Fibroblast of gingiva (primary cell): Measurements from ENCODE around the gene USP20.

ENCODE experiments used
- DNase-seq: peaks from one replicate; pipeline ENCODE4 v3.0.0-alpha.2; 2011; ENCODE audit warnings: low read depth

The USP20 gene

GRCh38 chr9:129857207-129857606, 21.9 kb downstream of the USP20 start:
- DNase-seq = no peak

- DNase-seq = no peak
Measured at GRCh38 chr9:129858167-129858962, 23.1 kb downstream of the USP20 start.

DNA sequence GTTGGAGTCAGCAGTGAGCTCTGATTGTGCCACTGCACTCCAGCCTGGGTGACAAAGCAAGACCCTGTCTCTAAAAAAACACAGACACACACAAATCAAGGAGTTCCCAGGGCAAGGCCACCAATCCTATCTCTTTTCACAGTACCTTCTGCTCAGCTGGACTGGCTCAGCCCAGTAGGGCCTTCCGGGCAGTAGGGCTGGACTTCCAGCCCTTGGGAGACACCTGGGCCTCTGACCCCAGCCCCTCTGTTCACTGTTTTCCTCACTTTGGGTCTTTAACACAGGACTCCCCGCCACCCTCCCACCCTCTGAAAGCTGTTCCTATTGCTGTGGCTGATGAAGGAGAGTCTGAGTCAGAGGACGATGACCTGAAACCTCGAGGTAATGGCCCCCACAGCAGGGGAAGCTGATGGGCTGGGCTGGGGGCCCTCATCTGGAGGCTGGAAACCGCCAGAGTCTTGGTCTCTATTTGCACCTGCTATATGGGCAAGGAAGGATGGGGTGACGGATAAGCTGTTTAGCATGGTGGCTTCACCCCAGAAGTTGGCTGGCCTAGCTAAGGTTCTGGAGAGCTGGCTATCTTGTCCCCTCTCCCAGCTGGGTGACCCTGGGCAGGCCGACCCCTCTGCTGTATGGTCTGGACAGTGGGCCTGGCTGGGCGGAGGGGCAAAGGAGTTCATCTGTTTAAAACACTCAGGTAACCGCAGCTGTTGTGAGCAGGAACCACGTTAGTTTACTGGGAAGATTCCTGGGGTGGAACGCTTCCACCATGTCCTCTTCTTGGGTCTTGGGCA, 25.6 kb downstream of the USP20 start:
- DNase-seq = no peak

GRCh38 chr9:129861447-129861827, 26.2 kb downstream of the USP20 start:
- no peak for DNase-seq

GRCh38 chr9:129863059-129863690, 27.9 kb downstream of the USP20 start:
- DNase-seq = no peak

DNA sequence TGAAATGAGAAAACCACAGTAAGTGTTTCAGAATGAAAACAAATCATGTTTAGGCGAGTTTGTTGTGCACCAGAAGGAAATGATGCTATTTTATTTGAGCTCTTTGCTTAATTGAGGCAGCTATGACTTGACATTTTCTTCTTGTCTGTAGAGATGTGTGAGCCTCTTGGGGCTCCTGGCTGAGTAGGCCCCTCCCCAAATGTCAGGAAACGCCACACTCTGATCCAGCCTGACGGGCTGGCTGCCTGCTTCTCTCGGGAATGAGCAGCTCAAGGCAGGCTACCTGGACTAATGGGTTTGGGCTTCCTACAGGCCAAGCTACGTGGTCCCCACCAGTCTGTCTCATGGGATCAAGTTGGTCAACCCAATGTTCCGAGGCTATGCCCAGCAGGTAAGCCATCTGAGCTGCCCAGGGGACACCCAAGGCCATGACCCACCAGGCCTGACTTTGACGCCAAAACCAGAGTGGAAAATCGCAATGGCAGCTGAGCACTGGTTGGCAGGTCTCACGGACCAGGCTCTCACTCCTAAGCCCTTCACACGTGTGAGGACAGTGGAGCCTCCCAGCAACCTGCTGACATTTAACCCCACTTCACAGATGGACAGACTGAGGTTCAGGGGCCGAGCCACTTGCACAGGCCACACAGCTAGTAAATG, 29.9 kb downstream of the USP20 start:
- DNase-seq = no peak

DNA sequence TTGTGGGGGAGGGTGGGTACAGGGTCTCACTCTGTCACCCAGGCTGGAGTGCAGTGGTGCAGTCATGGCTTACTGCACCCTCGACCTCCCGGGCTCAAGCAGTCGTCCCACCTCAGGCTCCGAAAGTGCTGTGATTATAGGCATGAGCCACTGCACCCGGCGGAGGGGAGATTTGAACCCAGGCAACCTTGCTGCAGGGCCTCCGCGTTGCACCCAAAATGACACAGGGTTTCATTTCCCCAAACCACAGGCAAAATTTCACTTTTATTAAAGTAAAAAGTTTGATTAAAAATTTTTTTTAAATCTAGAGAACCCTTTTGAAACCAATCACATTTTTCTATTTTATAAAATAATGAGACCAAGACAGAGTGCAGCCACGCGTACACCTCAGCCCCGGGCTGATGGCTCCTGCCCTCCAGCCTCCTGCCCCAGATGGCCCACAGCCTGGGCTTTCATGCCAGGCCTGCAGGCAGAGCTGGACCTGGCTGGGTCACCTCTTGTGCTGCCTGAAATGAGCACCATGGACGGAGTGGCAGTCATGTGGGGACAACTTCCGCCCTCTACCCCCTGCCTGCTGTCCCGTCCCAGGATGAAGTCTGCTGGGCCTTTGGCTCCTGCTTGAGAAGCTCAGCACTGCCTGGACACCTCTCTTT, 30.5 kb downstream of the USP20 start:
- DNase-seq = no peak

DNA sequence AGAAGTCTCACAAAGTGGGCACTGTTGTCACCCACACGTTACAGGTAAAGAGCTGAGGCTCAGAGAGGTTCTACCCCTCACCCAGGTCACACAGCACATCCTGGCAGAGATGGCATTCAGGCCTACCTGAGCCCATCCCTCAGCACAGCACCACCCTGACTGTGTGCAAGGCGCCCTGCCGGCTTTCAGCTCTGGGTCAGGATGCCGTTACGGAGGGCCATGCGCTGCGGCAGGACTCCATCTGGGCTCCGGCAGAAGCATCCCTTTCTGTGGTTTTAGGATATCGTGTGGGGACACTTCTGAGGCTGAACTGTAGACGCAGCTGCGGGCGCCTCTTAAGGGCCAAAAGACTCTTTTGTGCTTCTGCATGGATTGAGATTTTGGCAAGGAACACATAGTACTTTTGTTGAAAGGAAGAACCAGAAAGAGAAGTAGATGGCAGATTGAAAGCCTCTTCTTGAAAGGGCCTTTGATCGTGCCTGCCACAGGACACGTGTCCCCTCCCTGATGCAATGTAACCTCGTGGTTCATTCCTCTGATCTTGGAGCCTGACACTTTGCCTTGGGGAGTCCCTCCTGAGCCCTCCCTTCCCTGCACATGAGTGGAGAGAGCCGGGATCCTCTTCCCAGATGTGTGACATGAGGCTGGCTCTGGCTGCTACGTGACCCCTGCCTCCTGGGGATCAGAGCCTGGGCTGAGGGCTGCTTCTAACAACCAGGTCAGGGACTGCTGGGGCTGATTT, 31.3 kb downstream of the USP20 start:
- no peak for DNase-seq

DNA sequence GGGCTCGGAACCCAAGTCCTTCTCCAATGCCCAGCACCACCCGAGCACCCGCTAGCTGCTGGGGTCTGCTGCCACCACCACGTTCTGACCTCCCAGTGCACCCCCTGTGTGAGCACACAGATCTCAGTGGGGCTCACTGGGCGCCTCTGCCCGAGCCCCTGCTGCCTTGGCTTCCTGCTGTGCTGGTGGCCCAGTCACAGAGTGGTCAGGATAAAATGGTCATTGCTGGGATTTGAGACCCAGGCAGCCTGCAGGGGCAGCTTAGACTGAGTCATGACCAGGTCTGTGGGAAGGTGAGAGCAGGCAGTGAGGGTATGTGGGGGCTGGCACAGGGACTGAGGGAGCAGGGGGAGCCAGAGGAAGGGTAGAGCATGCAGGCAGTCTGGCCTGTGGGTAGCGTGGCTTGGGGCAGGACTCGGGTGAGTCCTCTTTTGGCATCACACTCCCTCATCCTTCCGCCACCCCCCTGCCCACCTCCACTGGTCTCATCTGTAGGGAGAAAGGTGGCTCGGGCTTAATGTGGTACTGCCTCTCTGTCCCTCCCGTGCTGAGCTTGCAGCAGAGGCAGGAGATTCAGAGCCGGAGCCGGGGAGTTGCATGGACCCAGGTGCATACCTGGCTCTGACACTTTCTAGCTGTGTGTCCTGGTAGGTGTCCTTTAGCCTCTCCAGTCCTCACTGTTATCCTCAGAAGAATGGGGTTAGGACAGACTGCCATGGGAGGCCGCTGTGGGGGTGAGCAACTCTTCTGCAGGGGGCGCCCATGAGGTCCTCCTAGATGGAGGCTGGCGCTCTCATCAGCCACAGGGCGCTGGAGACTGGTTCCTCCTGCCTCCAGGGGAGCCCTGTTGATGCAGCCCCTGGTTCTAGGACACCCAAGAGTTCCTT, 32.1 kb downstream of the USP20 start:
- DNase-seq = no peak

DNA sequence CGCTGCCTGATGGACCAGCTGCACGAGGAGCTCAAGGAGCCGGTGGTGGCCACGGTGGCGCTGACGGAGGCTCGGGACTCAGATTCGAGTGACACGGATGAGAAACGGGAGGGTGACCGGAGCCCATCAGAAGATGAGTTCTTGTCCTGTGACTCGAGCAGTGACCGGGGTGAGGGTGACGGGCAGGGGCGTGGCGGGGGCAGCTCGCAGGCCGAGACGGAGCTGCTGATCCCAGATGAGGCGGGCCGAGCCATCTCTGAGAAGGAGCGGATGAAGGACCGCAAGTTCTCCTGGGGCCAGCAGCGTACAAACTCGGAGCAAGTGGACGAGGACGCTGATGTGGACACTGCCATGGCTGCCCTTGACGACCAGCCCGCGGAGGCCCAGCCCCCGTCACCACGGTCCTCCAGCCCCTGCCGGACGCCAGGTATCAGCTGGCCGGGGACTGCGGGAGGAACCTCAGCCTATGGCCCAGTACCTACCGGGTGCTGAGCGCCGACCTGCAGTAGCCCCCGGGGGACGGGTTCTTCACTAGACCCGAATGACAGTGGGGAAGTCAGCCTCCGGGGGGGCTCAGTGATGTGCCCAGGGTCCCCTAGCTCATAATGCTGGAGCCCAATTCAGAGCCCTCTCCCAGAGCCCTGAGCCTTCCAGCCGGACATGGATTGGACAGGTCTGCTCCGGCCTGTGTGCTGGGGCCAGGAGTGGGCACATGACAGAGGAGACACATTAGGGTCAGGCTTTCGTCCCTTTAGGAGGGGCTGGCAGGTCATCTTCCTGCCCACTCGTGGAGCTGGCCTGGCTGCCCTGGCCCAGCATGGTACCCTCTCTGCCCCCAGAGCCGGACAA, 33.0 kb downstream of the USP20 start:
- no peak for DNase-seq

DNA sequence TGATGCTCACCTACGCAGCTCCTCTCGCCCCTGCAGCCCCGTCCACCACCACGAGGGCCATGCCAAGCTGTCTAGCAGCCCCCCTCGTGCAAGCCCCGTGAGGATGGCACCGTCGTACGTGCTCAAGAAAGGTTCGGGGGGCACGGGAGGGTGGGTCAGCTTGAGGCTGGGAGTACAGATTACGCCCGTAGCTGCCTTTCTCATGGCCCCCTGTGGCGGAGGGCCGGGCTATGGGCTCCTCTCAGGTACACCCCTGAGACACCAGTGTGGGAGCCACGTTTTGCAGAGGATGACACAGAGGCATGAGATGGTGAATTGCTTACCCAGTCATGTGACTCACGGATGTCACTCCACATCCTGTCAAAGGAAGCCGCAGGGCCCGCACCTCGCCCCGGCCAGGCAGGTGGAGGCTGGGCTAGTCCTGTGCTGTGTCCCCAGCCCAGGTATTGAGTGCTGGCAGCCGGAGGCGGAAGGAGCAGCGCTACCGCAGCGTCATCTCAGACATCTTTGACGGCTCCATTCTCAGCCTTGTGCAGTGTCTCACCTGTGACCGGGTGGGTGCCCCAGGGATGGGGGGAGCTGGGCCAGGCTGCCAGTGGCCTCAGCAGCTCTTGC, 33.7 kb downstream of the USP20 start:
- DNase-seq = no peak

DNA sequence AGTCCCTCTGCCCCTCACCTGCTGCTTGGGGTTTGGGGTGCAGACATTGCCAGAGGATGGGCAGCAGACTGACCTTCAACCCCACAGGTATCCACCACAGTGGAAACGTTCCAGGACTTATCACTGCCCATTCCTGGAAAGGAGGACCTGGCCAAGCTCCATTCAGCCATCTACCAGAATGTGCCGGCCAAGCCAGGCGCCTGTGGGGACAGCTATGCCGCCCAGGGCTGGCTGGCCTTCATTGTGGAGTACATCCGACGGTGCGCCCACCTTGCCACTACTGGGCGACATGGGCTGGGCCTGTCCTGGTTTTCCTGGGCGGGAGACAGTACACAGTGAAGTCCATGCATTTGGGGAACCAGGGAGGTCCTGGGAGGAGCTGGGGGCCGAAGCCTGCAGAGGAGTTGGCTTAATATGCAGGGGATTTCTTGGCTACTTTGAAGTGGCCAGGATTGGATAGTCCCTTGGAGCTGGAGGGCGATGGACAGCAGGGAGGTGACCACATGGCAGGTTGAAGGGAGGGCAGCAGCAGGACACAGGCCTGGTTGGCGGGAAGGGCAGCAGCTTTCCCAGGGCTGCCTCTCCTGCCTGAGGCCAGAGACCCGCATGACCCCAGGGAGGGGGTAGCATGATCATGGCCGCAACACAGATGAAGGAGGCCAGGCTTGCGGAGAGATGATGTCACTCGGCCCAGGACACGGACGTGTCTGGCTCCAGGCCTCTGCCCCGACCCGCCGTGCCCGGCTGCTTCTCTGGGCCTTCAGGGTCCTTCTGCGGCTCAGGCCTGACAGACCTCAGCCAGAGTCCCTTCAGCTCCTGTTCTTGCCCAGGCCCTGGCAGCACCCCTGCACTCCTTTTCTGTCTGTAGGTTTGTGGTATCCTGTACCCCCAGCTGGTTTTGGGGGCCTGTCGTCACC, 34.6 kb downstream of the USP20 start:
- DNase-seq = no peak

DNA sequence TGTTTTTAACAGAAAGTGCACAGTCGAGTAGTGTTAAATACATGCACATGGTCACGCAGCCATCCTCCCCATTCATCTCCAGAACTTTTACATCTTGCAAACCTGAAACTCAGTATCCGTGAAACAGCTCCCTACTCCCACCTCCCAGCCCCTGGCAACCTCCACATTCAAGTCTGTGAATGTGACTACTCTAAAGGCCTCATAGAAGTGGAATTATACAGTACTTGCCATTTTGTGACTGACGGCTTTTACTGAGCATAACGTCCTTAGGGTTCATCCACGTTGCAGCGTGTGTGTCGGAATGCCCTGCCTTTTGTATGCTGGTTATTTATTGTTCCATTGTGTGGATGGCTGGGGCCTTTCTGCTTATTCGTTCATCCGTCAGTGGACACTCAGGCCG, 35.8 kb downstream of the USP20 start:
- no peak for DNase-seq

GRCh38 chr9:129873563-129874190, 38.4 kb downstream of the USP20 start:
- DNase-seq = no peak

GRCh38 chr9:129874261-129875101, 39.2 kb downstream of the USP20 start:
- no peak for DNase-seq

DNA sequence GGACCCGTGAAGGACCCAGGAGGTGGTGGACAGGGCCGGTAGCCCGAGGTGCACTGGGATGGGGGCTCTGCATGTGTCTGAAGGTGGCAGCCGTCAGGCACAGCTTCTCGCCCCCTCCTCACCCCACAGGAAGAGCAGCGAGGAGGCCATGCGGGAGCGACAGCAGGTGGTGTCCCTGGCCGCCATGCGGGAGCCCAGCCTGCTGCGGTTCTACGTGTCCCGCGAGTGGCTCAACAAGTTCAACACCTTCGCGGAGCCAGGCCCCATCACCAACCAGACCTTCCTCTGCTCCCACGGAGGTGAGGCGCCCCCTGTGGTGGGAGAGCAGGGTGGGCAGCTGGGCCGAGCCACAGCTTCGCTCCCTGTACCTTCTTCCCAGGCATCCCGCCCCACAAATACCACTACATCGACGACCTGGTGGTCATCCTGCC, 39.9 kb downstream of the USP20 start:
- no peak for DNase-seq
